ENCODE results near the gene ALG12.

The ALG12 gene

DNA sequence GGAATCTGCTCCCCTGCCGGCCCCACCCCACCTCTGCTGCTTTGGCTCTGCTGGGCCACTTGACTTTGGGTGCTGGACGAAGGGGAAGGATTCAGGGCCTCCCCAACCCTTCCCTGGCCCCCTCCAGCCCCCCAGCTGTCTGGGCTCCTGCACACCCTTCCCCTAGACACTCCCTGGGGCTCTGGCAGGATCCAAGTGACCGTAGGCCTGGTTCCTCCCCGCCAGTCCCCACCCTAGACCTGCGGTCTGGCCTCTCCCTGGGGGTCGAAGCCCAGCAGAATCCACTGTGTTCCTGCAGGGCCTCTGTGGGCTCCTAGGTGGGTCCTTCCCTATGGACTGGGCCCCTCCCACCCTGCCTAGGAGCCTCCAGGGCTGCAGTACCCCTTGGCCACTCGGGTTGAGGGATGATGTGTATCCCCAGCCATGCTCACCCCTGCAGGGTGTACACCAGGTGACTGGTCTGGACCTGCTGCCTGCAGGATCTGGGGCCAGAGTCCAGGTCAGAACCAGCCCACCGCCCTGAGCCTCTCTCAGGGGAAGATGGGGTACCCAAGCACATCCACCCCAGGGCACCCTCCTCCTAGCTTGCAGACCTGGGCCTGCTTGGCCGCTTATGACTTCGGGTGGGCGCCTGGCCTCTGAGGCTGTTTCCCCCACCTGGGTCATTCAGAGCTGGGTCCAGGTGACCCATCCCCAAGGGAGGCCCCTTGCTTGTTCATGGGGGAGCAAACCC, 48.0 kb upstream of the ALG12 start:
- peak overlapping the region; percentile 3 for H3K23ac ChIP-seq (ENCODE audit: low read depth, low read length, poor library complexity)
- H3K9me3 ChIP-seq (replicated peaks in 1 of 2; ENCODE audit: control insufficient read depth in 2 of 2, insufficient read depth in 1 of 2, low read depth in 1 of 2, low read length in 2 of 2) = peaks cover 0 to 3% of the 10 kb centered on the region in 2 donors
- peak overlapping the region; percentile 91 for H2BK15ac ChIP-seq (ENCODE audit: low read length)
- peaks cover 25 to 34% of the 10 kb centered on the region in 2 donors for H3K4me1 ChIP-seq (ENCODE audit: control insufficient read depth in 2 of 2, insufficient read depth in 1 of 2, low read depth in 1 of 2, low read length in 2 of 2)
- H3K4me2 ChIP-seq (ENCODE audit: insufficient read depth, low read length, poor library complexity, severe bottlenecking) = no peak overlapping the region
- H3K27ac ChIP-seq (replicated peaks; ENCODE audit: low read length) = peak overlapping the region; percentile 35
- no peak overlapping the region for H4K91ac ChIP-seq (ENCODE audit: low read depth, low read length, poor library complexity)
- H3K9ac ChIP-seq (ENCODE audit: low read depth, low read length, poor library complexity) = peak overlapping the region; percentile 81
- H3K27me3 ChIP-seq (ENCODE audit: control insufficient read depth in 3 of 3, insufficient read depth in 3 of 3, low read depth in 1 of 3, low read length in 3 of 3) = peaks cover 0 to 5% (median 0%) of the 10 kb centered on the region in 3 experiments
- no peak overlapping the region for H2BK120ac ChIP-seq (ENCODE audit: low read depth, low read length)
- H2BK12ac ChIP-seq (ENCODE audit: low read length) = no peak overlapping the region
- WGBS, 2 donors (ENCODE audit: extremely low coverage in 2 of 2, insufficient read length in 2 of 2, insufficient replicate concordance in 1 of 2) = no CpG with 5 or more reads among the region's 11 CpGs
- H3K4ac ChIP-seq (ENCODE audit: low read length) = peak overlapping the region; percentile 93
- H2AFZ ChIP-seq (ENCODE audit: low read length) = peak overlapping the region; percentile 15
- H3K4me3 ChIP-seq (ENCODE audit: low read length in 2 of 2) = no peak overlapping the region
- peak overlapping the region; percentile 92 for H3K18ac ChIP-seq (ENCODE audit: low read length)
- peak overlapping the region; percentile 94 for H3K14ac ChIP-seq (ENCODE audit: low read length)
- peak overlapping the region; percentile 29 for H2BK5ac ChIP-seq (ENCODE audit: low read length)
- peak overlapping the region; percentile 99 for H2AK5ac ChIP-seq (ENCODE audit: low read depth, low read length)
- peaks cover 21 to 29% of the 10 kb centered on the region in 2 donors for H3K36me3 ChIP-seq (replicated peaks in 1 of 2; ENCODE audit: control insufficient read depth in 2 of 2, insufficient read depth in 2 of 2, low read length in 2 of 2)
- H3K79me1 ChIP-seq (ENCODE audit: low read depth, low read length) = peaks cover 20% of the 10 kb centered on the region
- peak overlapping the region; percentile 96 for H4K8ac ChIP-seq (ENCODE audit: low read depth, low read length)
- no peak for DNase-seq (ENCODE audit: low spot score)

GRCh38 chr22:49965091-49966040, 47.1 kb upstream of the ALG12 start:
- Histone ChIP-seq H3K36me3 (replicated peaks in 1 of 2; ENCODE audit: control insufficient read depth in 2 of 2, insufficient read depth in 2 of 2, low read length in 2 of 2) (peaks cover 21 to 29% of the 10 kb centered on the region in 2 donors), H4K8ac (ENCODE audit: low read depth, low read length) (no peak overlapping the region), H2BK15ac (ENCODE audit: low read length) (no peak overlapping the region), H3K4me2 (ENCODE audit: insufficient read depth, low read length, poor library complexity, severe bottlenecking) (no peak overlapping the region), H3K9me3 (replicated peaks in 1 of 2; ENCODE audit: control insufficient read depth in 2 of 2, insufficient read depth in 1 of 2, low read depth in 1 of 2, low read length in 2 of 2) (peaks cover 0 to under 1% of the 10 kb centered on the region in 2 donors), H4K91ac (ENCODE audit: low read depth, low read length, poor library complexity) (no peak overlapping the region), H3K18ac (ENCODE audit: low read length) (peak overlapping the region; percentile 57), H3K4me3 (ENCODE audit: low read length in 2 of 2) (no peak overlapping the region), H2AK5ac (ENCODE audit: low read depth, low read length) (peak overlapping the region; percentile 99), H3K27me3 (ENCODE audit: control insufficient read depth in 3 of 3, insufficient read depth in 3 of 3, low read depth in 1 of 3, low read length in 3 of 3) (peaks cover 0 to 3% (median 0%) of the 10 kb centered on the region in 3 experiments), H2BK120ac (ENCODE audit: low read depth, low read length) (no peak overlapping the region), H2BK12ac (ENCODE audit: low read length) (no peak overlapping the region), H3K79me1 (ENCODE audit: low read depth, low read length) (peaks cover 26% of the 10 kb centered on the region), H3K14ac (ENCODE audit: low read length) (no peak overlapping the region), H3K27ac (replicated peaks; ENCODE audit: low read length) (no peak overlapping the region), H2BK5ac (ENCODE audit: low read length) (peak overlapping the region; percentile 29), H2AFZ (ENCODE audit: low read length) (no peak overlapping the region), H3K23ac (ENCODE audit: low read depth, low read length, poor library complexity) (no peak overlapping the region), H3K4me1 (ENCODE audit: control insufficient read depth in 2 of 2, insufficient read depth in 1 of 2, low read depth in 1 of 2, low read length in 2 of 2) (peaks cover 23 to 28% of the 10 kb centered on the region in 2 donors), H3K4ac (ENCODE audit: low read length) (no peak overlapping the region), H3K9ac (ENCODE audit: low read depth, low read length, poor library complexity) (no peak overlapping the region)
- no peak for DNase-seq (ENCODE audit: low spot score)
- WGBS, 2 donors (ENCODE audit: extremely low coverage in 2 of 2, insufficient read length in 2 of 2, insufficient replicate concordance in 1 of 2) = no CpG with 5 or more reads among the region's 22 CpGs

DNA sequence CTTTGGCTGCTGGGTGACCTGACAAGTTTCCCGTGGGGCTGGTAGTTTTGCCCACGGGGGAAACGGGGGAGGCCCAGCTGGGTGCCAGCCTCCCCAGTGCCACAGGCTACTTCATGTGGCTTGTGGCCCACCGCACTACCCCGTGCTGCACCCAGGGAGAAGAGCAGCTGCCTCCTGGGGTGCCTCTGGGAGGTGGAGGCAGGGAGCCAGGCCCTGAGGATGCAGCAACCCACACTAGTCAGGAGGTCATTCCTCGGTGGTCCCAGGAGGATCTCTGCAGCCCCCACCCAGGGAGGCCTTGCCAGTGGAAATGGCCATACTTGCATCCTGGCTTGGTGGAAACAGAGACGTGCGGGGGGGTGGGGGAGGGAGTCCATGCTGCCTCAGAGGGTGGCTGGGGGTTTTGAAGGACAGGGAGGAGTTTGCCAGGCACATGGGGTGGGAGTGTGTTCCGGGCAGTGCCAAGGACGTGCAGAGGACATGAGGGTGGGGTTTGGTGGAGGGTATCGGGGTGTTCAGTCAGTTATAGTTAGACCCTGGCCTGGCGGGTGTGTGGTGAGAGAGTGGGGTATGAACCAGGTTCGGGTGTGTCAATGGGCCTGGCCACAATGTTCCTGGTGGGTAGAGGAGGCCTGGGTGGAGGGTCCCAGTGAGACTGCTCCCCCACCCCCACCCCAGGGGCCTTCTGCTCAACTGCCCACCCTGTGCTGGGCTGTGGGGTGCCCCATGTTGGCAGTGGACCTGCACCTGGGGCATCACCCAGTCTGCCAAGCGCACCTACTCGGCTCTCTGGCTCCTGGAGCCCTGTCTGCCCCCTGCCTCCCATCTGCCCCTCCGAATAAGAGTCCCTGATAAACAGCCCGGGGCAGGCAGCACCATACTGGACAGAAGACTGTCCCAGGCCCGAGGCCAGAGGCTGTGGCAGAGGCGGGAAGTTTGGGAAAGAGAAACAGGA, 46.2 kb upstream of the ALG12 start:
- H4K8ac ChIP-seq (ENCODE audit: low read depth, low read length) = no peak overlapping the region
- no peak for DNase-seq (ENCODE audit: low spot score)
- H3K4me3 ChIP-seq (ENCODE audit: low read length in 2 of 2) = no peak overlapping the region
- no peak overlapping the region for H2BK12ac ChIP-seq (ENCODE audit: low read length)
- H4K91ac ChIP-seq (ENCODE audit: low read depth, low read length, poor library complexity) = no peak overlapping the region
- H3K79me1 ChIP-seq (ENCODE audit: low read depth, low read length) = peaks cover 27% of the 10 kb centered on the region
- peak overlapping the region; percentile 81 for H3K9ac ChIP-seq (ENCODE audit: low read depth, low read length, poor library complexity)
- no peak overlapping the region for H2BK15ac ChIP-seq (ENCODE audit: low read length)
- H3K27ac ChIP-seq (replicated peaks; ENCODE audit: low read length) = no peak overlapping the region
- H3K14ac ChIP-seq (ENCODE audit: low read length) = no peak overlapping the region
- H3K4ac ChIP-seq (ENCODE audit: low read length) = no peak overlapping the region
- no peak overlapping the region for H3K18ac ChIP-seq (ENCODE audit: low read length)
- H3K27me3 ChIP-seq (ENCODE audit: control insufficient read depth in 3 of 3, insufficient read depth in 3 of 3, low read depth in 1 of 3, low read length in 3 of 3) = peaks cover 0 to 2% (median 0%) of the 10 kb centered on the region in 3 experiments
- H2BK5ac ChIP-seq (ENCODE audit: low read length) = peak overlapping the region; percentile 66
- H3K9me3 ChIP-seq (replicated peaks in 1 of 2; ENCODE audit: control insufficient read depth in 2 of 2, insufficient read depth in 1 of 2, low read depth in 1 of 2, low read length in 2 of 2) = no peaks in the 10 kb centered on the region
- H3K23ac ChIP-seq (ENCODE audit: low read depth, low read length, poor library complexity) = peak overlapping the region; percentile 73
- WGBS, 2 donors (ENCODE audit: extremely low coverage in 2 of 2, insufficient read length in 2 of 2, insufficient replicate concordance in 1 of 2) = no CpG with 5 or more reads among the region's 19 CpGs
- H3K4me1 ChIP-seq (ENCODE audit: control insufficient read depth in 2 of 2, insufficient read depth in 1 of 2, low read depth in 1 of 2, low read length in 2 of 2) = peaks cover 28 to 29% of the 10 kb centered on the region in 2 donors
- H3K4me2 ChIP-seq (ENCODE audit: insufficient read depth, low read length, poor library complexity, severe bottlenecking) = no peak overlapping the region
- H2BK120ac ChIP-seq (ENCODE audit: low read depth, low read length) = no peak overlapping the region
- peaks cover 21 to 29% of the 10 kb centered on the region in 2 donors for H3K36me3 ChIP-seq (replicated peaks in 1 of 2; ENCODE audit: control insufficient read depth in 2 of 2, insufficient read depth in 2 of 2, low read length in 2 of 2)
- no peak overlapping the region for H2AFZ ChIP-seq (ENCODE audit: low read length)
- peak overlapping the region; percentile 81 for H2AK5ac ChIP-seq (ENCODE audit: low read depth, low read length)
